ENCODE measurements around the gene INSRR. TPM values are rescaled to one million over a fixed set of nuclear protein-coding genes. Genes with fewer than 3 reads are reported as not detected.

INSRR gene
- total RNA-seq, 1 experiment from 2014 or later, result not detected

GRCh38 chr1:156906206-156906906, 47.4 kb upstream of the INSRR start:
- CTCF ChIA-PET, result no interaction called here
- intact Hi-C loops (cut with micrococcal nuclease), result no loop called here
- no peaks in the 10 kb centered on the region for H3K79me2 ChIP-seq (ENCODE audit: low read length)

GRCh38 chr1:156905651-156906050, 46.7 kb upstream of the INSRR start:
- H3K79me2 ChIP-seq (ENCODE audit: low read length), result no peaks in the 10 kb centered on the region
- intact Hi-C loops (cut with micrococcal nuclease), result no loop called here
- no peaks in the 10 kb centered on the region for H3F3A ChIP-seq (ENCODE audit: low read length, unreplicated experiment)
- peaks cover 20% of the 10 kb centered on the region for H3K4me1 ChIP-seq (ENCODE audit: insufficient read depth, low read length)
- ChIA-PET POLR2A (ENCODE audit: unreplicated experiment) (no interaction called here), CTCF (no interaction called here)
- H3K9ac ChIP-seq (ENCODE audit: low read length), result no peak overlapping the region
- DNase-seq (no peak), ATAC-seq (no peak)
- no peaks in the 10 kb centered on the region for H3K9me3 ChIP-seq (ENCODE audit: low read length)
- no peak overlapping the region for H3K27ac ChIP-seq (ENCODE audit: low read length)
- no peak overlapping the region for H3K4me3 ChIP-seq (ENCODE audit: low read length)
- no peak for TF ChIP-seq CTCF (conservative IDR thresholded peaks at IDR 0.05; ENCODE audit: low read depth, low read length)
- TF ChIP-seq EZH2 (IDR thresholded peaks at IDR 0.05; ENCODE audit: low read length, unreplicated experiment), result no peak
- no peak for TF ChIP-seq EZH2phosphoT487 (IDR thresholded peaks at IDR 0.05; ENCODE audit: borderline replicate concordance, low read length)
- H3K27me3 ChIP-seq (ENCODE audit: low read length), result no peaks in the 10 kb centered on the region
- no peaks in the 10 kb centered on the region for H3K9me2 ChIP-seq (replicated peaks; ENCODE audit: low read length)
- no peaks in the 10 kb centered on the region for H4K20me1 ChIP-seq (ENCODE audit: low read length)
- H2AFZ ChIP-seq (ENCODE audit: low read length), result no peak overlapping the region
- no TSS peak for BruUV-seq (replicated peaks)
- no peak overlapping the region for H3K4me2 ChIP-seq (ENCODE audit: low read length)
- no peaks in the 10 kb centered on the region for H3K36me3 ChIP-seq (ENCODE audit: low read depth, low read length)

More at GRCh38 chr1:156906206-156906906, 47.4 kb upstream of the INSRR start:
- ATAC-seq, result no peak
- Histone ChIP-seq H3K4me3 (ENCODE audit: low read length) (no peak overlapping the region), H3K4me1 (ENCODE audit: insufficient read depth, low read length) (peaks cover 20% of the 10 kb centered on the region), H3K4me2 (ENCODE audit: low read length) (no peak overlapping the region), H3K9me3 (ENCODE audit: low read length) (no peaks in the 10 kb centered on the region), H3K9me2 (replicated peaks; ENCODE audit: low read length) (no peaks in the 10 kb centered on the region), H4K20me1 (ENCODE audit: low read length) (no peaks in the 10 kb centered on the region), H3K27me3 (ENCODE audit: low read length) (no peaks in the 10 kb centered on the region), H3K36me3 (ENCODE audit: low read depth, low read length) (no peaks in the 10 kb centered on the region), H3K9ac (ENCODE audit: low read length) (no peak overlapping the region), H3F3A (ENCODE audit: low read length, unreplicated experiment) (no peaks in the 10 kb centered on the region), H3K27ac (ENCODE audit: low read length) (no peak overlapping the region), H2AFZ (ENCODE audit: low read length) (no peak overlapping the region)
- no peak for DNase-seq
- TF ChIP-seq EZH2 (IDR thresholded peaks at IDR 0.05; ENCODE audit: low read length, unreplicated experiment) (no peak), EZH2phosphoT487 (IDR thresholded peaks at IDR 0.05; ENCODE audit: borderline replicate concordance, low read length) (no peak), CTCF (conservative IDR thresholded peaks at IDR 0.05; ENCODE audit: low read depth, low read length) (no peak)
- BruUV-seq (replicated peaks), result no TSS peak
- POLR2A ChIA-PET (ENCODE audit: unreplicated experiment), result no interaction called here

- ChIA-PET POLR2A (ENCODE audit: unreplicated experiment) (no interaction called here), CTCF (no interaction called here)
- H3K36me3 ChIP-seq (ENCODE audit: low read depth, low read length), result no peaks in the 10 kb centered on the region
Observed at GRCh38 chr1:156905176-156905575, 46.3 kb upstream of the INSRR start.

More at GRCh38 chr1:156905176-156905575, 46.3 kb upstream of the INSRR start:
- Histone ChIP-seq H3K9ac (ENCODE audit: low read length) (no peak overlapping the region), H3K9me3 (ENCODE audit: low read length) (no peaks in the 10 kb centered on the region), H3K4me2 (ENCODE audit: low read length) (no peak overlapping the region), H3K9me2 (replicated peaks; ENCODE audit: low read length) (no peaks in the 10 kb centered on the region), H3K4me3 (ENCODE audit: low read length) (no peak overlapping the region), H3F3A (ENCODE audit: low read length, unreplicated experiment) (no peaks in the 10 kb centered on the region), H3K4me1 (ENCODE audit: insufficient read depth, low read length) (peaks cover 20% of the 10 kb centered on the region), H4K20me1 (ENCODE audit: low read length) (no peaks in the 10 kb centered on the region), H3K27me3 (ENCODE audit: low read length) (no peaks in the 10 kb centered on the region), H2AFZ (ENCODE audit: low read length) (no peak overlapping the region), H3K79me2 (ENCODE audit: low read length) (no peaks in the 10 kb centered on the region), H3K27ac (ENCODE audit: low read length) (no peak overlapping the region)
- BruUV-seq (replicated peaks), result no TSS peak
- intact Hi-C loops (cut with micrococcal nuclease), result no loop called here
- DNase-seq (no peak), ATAC-seq (no peak)
- no peak for TF ChIP-seq EZH2 (IDR thresholded peaks at IDR 0.05; ENCODE audit: low read length, unreplicated experiment)
- TF ChIP-seq CTCF (conservative IDR thresholded peaks at IDR 0.05; ENCODE audit: low read depth, low read length), result no peak
- TF ChIP-seq EZH2phosphoT487 (IDR thresholded peaks at IDR 0.05; ENCODE audit: borderline replicate concordance, low read length), result no peak

Data from PC-3 (cell line).